ENCODE results near the gene HSPA2.
"Not testable (repeated sequence)": the region's sequence is repeated elsewhere in the genome, so short reads cannot be mapped to it uniquely, and the experiment has no call there.

Gene HSPA2

GRCh38 chr14:64515053-64515452 lies 25.5 kb upstream of the HSPA2 start:
- DNase-seq (ENCODE audit: low spot score): no peak

GRCh38 chr14:64516969-64517368 lies 23.6 kb upstream of the HSPA2 start:
- DNase-seq (ENCODE audit: low spot score): no peak

GRCh38 chr14:64517667-64518066 lies 22.9 kb upstream of the HSPA2 start:
- not testable (repeated sequence) for DNase-seq (ENCODE audit: low spot score)

GRCh38 chr14:64518229-64518628 lies 22.3 kb upstream of the HSPA2 start:
- DNase-seq (ENCODE audit: low spot score): no peak

- DNase-seq (ENCODE audit: low spot score): no peak
Measured at GRCh38 chr14:64520699-64521098, 19.8 kb upstream of the HSPA2 start.

- DNase-seq (ENCODE audit: low spot score): no peak
Measured at GRCh38 chr14:64522591-64523355, 17.8 kb upstream of the HSPA2 start.

GRCh38 chr14:64525354-64525753 lies 15.2 kb upstream of the HSPA2 start:
- DNase-seq (ENCODE audit: low spot score): no peak

GRCh38 chr14:64531567-64531966 lies 9.0 kb upstream of the HSPA2 start:
- no peak for DNase-seq (ENCODE audit: low spot score)

GRCh38 chr14:64536488-64537245 lies 3.9 kb upstream of the HSPA2 start:
- no peak for DNase-seq (ENCODE audit: low spot score)

GRCh38 chr14:64541261-64541971 lies 875 bp downstream of the HSPA2 start:
- DNase-seq (ENCODE audit: low spot score): no peak

GRCh38 chr14:64541972-64542835 lies 1.7 kb downstream of the HSPA2 start:
- no peak for DNase-seq (ENCODE audit: low spot score)

- DNase-seq (ENCODE audit: low spot score): no peak
Measured at GRCh38 chr14:64542836-64543201, 2.3 kb downstream of the HSPA2 start.

- no peak for DNase-seq (ENCODE audit: low spot score)
Measured at GRCh38 chr14:64544607-64545312, 4.2 kb downstream of the HSPA2 start.

GRCh38 chr14:64549016-64549415 lies 8.5 kb downstream of the HSPA2 start:
- no peak for DNase-seq (ENCODE audit: low spot score)

- DNase-seq (ENCODE audit: low spot score): no peak
Measured at GRCh38 chr14:64549791-64550620, 9.5 kb downstream of the HSPA2 start, which contains the start of gene PPP1R36. Gene PPP1R36 (plus strand): TSS chr14:64549961. CDS start chr14:64549998, 37 bp downstream.

GRCh38 chr14:64550621-64551333 lies 10.2 kb downstream of the HSPA2 start:
- DNase-seq (ENCODE audit: low spot score): no peak

GRCh38 chr14:64554556-64554955 lies 14.0 kb downstream of the HSPA2 start:
- DNase-seq (ENCODE audit: low spot score): no peak

- DNase-seq (ENCODE audit: low spot score): no peak
Measured at GRCh38 chr14:64556526-64556925, 16.0 kb downstream of the HSPA2 start.

- not testable (repeated sequence) for DNase-seq (ENCODE audit: low spot score)
Measured at GRCh38 chr14:64558216-64558615, 17.7 kb downstream of the HSPA2 start.

GRCh38 chr14:64561631-64562030 lies 21.1 kb downstream of the HSPA2 start:
- DNase-seq (ENCODE audit: low spot score): no peak
